ENCODE results near the gene ATP9B. TPM values are rescaled to one million over a fixed set of nuclear protein-coding genes. Genes with fewer than 3 reads are reported as not detected.

ATP9B gene, protein sequence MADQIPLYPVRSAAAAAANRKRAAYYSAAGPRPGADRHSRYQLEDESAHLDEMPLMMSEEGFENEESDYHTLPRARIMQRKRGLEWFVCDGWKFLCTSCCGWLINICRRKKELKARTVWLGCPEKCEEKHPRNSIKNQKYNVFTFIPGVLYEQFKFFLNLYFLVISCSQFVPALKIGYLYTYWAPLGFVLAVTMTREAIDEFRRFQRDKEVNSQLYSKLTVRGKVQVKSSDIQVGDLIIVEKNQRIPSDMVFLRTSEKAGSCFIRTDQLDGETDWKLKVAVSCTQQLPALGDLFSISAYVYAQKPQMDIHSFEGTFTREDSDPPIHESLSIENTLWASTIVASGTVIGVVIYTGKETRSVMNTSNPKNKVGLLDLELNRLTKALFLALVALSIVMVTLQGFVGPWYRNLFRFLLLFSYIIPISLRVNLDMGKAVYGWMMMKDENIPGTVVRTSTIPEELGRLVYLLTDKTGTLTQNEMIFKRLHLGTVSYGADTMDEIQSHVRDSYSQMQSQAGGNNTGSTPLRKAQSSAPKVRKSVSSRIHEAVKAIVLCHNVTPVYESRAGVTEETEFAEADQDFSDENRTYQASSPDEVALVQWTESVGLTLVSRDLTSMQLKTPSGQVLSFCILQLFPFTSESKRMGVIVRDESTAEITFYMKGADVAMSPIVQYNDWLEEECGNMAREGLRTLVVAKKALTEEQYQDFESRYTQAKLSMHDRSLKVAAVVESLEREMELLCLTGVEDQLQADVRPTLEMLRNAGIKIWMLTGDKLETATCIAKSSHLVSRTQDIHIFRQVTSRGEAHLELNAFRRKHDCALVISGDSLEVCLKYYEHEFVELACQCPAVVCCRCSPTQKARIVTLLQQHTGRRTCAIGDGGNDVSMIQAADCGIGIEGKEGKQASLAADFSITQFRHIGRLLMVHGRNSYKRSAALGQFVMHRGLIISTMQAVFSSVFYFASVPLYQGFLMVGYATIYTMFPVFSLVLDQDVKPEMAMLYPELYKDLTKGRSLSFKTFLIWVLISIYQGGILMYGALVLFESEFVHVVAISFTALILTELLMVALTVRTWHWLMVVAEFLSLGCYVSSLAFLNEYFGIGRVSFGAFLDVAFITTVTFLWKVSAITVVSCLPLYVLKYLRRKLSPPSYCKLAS
- total RNA-seq (2022) = 25.5 and 34.4 TPM in 2 replicates
- percentile 79 among the genes with signal in this experiment for Bru-seq, nascent RNA
- BruChase-seq, experiment 1, labeled RNA remaining after a 6-hour chase = percentile 65 among the genes with signal in this experiment
- BruChase-seq, experiment 2, labeled RNA remaining after a 2-hour chase = percentile 73 among the genes with signal in this experiment
- long read RNA-seq, full-length matches to known transcripts = 27 of 43 reads
- long read RNA-seq, partial matches to known transcripts = 5 of 43 reads
- long read RNA-seq, other reads (novel, unspliced or antisense) = 11 of 43 reads

DNA sequence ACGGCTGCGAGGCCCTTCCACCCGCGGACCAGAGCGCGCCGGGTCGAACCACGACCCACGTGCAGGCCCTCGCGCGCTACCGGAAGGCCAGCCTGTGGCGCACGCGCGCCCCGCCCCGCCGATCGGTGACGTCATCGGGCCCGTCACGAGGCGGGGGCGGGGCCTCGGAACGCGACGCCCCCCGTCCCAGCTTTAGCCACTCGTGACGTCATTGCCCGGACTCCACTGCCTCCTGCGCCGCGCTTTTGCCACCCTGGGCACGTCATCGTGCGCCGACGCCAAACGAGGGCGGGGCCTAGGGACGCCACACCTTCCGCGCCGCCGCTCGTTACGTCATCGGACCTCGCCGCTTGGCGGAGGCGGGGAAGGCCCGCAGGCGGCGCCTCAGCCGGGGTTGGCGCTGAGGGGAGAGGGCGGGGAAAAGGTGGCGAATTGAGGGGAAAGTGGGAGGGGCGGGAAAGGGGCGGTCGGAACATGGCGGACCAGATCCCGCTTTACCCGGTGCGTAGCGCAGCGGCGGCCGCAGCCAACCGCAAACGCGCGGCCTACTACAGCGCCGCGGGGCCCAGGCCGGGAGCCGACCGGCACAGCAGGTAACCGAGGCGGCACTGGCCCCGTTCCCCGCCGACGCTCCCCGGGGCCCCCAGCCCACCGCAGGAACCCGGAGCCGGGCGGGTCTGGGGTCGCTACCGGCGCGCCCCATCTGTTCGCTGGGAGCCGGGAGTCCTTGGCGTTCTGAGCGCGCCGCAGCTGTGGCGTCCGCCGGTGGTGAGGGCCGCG lies at the start of gene ATP9B:
TSS of gene ATP9B (plus strand) at position 458 of the 780 bp plus-strand sequence. CDS start at position 475, 17 bp downstream.
- H3K4me3 Mint-ChIP-seq (ENCODE audit: unreplicated experiment) = peak within 1 kb of the TSS; percentile 72
- TF ChIP-seq, protein P1, sequence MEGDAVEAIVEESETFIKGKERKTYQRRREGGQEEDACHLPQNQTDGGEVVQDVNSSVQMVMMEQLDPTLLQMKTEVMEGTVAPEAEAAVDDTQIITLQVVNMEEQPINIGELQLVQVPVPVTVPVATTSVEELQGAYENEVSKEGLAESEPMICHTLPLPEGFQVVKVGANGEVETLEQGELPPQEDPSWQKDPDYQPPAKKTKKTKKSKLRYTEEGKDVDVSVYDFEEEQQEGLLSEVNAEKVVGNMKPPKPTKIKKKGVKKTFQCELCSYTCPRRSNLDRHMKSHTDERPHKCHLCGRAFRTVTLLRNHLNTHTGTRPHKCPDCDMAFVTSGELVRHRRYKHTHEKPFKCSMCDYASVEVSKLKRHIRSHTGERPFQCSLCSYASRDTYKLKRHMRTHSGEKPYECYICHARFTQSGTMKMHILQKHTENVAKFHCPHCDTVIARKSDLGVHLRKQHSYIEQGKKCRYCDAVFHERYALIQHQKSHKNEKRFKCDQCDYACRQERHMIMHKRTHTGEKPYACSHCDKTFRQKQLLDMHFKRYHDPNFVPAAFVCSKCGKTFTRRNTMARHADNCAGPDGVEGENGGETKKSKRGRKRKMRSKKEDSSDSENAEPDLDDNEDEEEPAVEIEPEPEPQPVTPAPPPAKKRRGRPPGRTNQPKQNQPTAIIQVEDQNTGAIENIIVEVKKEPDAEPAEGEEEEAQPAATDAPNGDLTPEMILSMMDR (IDR thresholded peaks at IDR 0.05; ENCODE audit: unreplicated experiment) = no peak
- no peaks in the 10 kb centered on the region for H3K4me1 Mint-ChIP-seq (ENCODE audit: insufficient read depth, unreplicated experiment)
- intact Hi-C loops (cut with micrococcal nuclease) = loop anchor here (1.0 kb wide), 1 partner anchor 177 kb away; no protein-coding TSS in a partner anchor
- ChIA-PET CTCF (no interaction called here), POLR2A (interaction anchor here (0.6 to 1.1 kb wide), 4 partner anchors 18 to 88 kb away, joined by 3 to 4 read pairs (median 3); no protein-coding TSS in a partner anchor)
- peaks cover 23% of the 10 kb centered on the region for H3K9me3 Mint-ChIP-seq (ENCODE audit: unreplicated experiment)
- peak within 1 kb of the TSS; percentile 37 for H3K27ac Mint-ChIP-seq (ENCODE audit: low read depth, unreplicated experiment)
- peak; percentile 94 for DNase-seq (ENCODE audit: unreplicated experiment)
- no peaks in the 10 kb centered on the region for H3K27me3 Mint-ChIP-seq (ENCODE audit: insufficient read depth, unreplicated experiment)
- peaks cover 6% of the 10 kb centered on the region for H3K36me3 Mint-ChIP-seq (ENCODE audit: insufficient read depth, unreplicated experiment)
- no TSS peak for BruUV-seq (replicated peaks)

DNA sequence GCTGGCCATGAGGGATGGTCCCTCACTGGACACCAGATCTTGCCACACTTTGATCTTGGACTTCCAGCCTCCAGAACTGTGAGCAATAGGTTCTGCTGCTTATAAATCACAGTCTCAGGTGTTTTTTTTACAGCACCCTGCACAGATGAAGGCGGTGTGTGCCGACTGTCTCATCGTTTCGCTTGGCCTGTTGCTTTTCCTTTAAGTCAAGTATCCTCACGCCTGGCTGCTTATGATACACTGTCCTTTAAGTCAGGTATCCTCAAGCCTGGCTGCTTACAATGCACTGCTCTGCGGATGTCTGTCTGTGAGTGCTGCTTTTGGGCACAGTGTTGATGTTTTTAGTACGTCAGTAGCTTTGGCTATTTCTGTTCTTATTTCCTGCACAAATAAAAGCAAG lies 49.3 kb upstream of the ATP9B start:
- Mint-ChIP-seq H3K36me3 (ENCODE audit: insufficient read depth, unreplicated experiment) (no peaks in the 10 kb centered on the region), H3K9me3 (ENCODE audit: unreplicated experiment) (no peaks in the 10 kb centered on the region), H3K4me1 (ENCODE audit: insufficient read depth, unreplicated experiment) (no peaks in the 10 kb centered on the region), H3K4me3 (ENCODE audit: unreplicated experiment) (no peak overlapping the region), H3K27ac (ENCODE audit: low read depth, unreplicated experiment) (no peak overlapping the region), H3K27me3 (ENCODE audit: insufficient read depth, unreplicated experiment) (peaks cover 15% of the 10 kb centered on the region)
- ChIA-PET CTCF (interaction anchor here (0.7 kb wide), 1 partner anchor 56 kb away, joined by 3 read pairs; no protein-coding TSS in a partner anchor), POLR2A (no interaction called here)
- intact Hi-C loops (cut with micrococcal nuclease) = no loop called here
- TF ChIP-seq, protein P1 (IDR thresholded peaks at IDR 0.05; ENCODE audit: unreplicated experiment) = no peak
- no peak for DNase-seq (ENCODE audit: unreplicated experiment)
- BruUV-seq (replicated peaks) = no TSS peak

DNA sequence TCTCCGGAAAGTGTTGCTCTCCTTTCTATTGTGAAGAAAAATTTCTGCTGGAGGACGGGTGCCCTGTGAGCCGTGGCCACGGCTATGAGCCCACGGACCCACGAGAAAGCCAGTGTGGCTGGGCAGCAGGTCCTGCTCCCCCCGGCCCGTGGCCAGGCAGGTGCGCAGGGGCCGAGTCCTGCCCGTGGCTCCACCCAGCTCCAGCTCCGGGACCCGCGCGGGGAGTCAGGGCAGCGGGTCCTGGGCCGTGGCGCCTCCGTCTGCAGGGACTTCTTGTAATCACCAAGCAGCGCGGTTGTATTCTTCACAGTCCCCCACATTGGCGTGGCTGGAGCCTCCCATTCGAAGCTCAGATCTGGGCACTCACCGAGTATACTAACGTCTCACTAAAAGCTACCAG lies 46.6 kb upstream of the ATP9B start:
- Mint-ChIP-seq H3K4me1 (ENCODE audit: insufficient read depth, unreplicated experiment) (no peaks in the 10 kb centered on the region), H3K27ac (ENCODE audit: low read depth, unreplicated experiment) (no peak overlapping the region), H3K27me3 (ENCODE audit: insufficient read depth, unreplicated experiment) (peaks cover under 1% of the 10 kb centered on the region), H3K4me3 (ENCODE audit: unreplicated experiment) (no peak overlapping the region), H3K36me3 (ENCODE audit: insufficient read depth, unreplicated experiment) (no peaks in the 10 kb centered on the region), H3K9me3 (ENCODE audit: unreplicated experiment) (peaks cover 10% of the 10 kb centered on the region)
- no peak for DNase-seq (ENCODE audit: unreplicated experiment)
- intact Hi-C loops (cut with micrococcal nuclease) = no loop called here
- CTCF ChIA-PET = no interaction called here
- BruUV-seq (replicated peaks) = no TSS peak
- TF ChIP-seq, protein P1 (IDR thresholded peaks at IDR 0.05; ENCODE audit: unreplicated experiment) = no peak
- POLR2A ChIA-PET = no interaction called here
